ENCODE measurements around the gene USP3. TPM values are rescaled to one million over a fixed set of nuclear protein-coding genes. Genes with fewer than 3 reads are reported as not detected.

The USP3 gene
- total and polyA plus RNA-seq, 2 of the 13 experiments (the other 11 are each of a cell fraction or from before 2014, with no cell fraction given): 14.3 to 61.2 TPM

DNA sequence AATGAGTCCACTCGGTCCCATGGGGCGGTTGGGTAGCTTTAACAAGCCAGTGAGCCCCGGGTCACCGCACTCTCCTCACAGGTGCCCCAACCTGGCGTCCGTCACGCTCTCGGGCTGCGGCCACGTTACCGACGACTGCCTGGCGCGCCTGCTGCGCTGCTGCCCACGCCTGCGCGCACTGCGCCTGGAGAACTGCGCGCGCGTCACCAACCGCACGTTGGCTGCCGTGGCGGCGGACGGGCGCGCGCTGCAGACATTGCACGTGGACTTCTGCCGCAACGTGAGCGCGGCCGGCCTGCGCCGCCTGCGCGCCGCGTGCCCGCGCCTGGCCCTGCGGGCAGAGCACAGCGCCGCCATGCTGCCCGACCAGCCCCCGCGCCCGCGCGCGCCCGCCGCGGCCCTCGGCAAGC is 96.2 kb downstream of the USP3 start (continued):
- TF ChIP-seq ZNF557 (CRISPR knock-in tag; IDR thresholded peaks at IDR 0.05) (peak; percentile 58; the same call in 1 of the 2 replicates), SNAPC4 (CRISPR knock-in tag; IDR thresholded peaks at IDR 0.05) (no peak), MIXL1 (CRISPR knock-in tag; IDR thresholded peaks at IDR 0.05) (peak; percentile 30; the same call in 1 of the 2 replicates), ZNF264 (CRISPR knock-in tag; IDR thresholded peaks at IDR 0.05) (no peak), KLF6 (CRISPR knock-in tag; IDR thresholded peaks at IDR 0.05) (peak; percentile 38; the same call in 1 of the 2 replicates), ZMAT3 (CRISPR knock-in tag; conservative IDR thresholded peaks at IDR 0.05) (peak; percentile 88), GMEB1 (CRISPR knock-in tag; IDR thresholded peaks at IDR 0.05; ENCODE audit: borderline replicate concordance) (peak; percentile 93), PCBP1 (IDR thresholded peaks at IDR 0.05; ENCODE audit: borderline replicate concordance, low read depth, low read length) (no peak), MEIS1 (CRISPR knock-in tag; IDR thresholded peaks at IDR 0.05; ENCODE audit: borderline replicate concordance) (no peak), MLLT10 (CRISPR knock-in tag; IDR thresholded peaks at IDR 0.05) (no peak), ZSCAN29 (CRISPR knock-in tag; conservative IDR thresholded peaks at IDR 0.05) (no peak), BRCA1 (CRISPR knock-in tag; IDR thresholded peaks at IDR 0.05) (peak; percentile 74; the same call in 1 of the 2 replicates), IRX3 (CRISPR knock-in tag; IDR thresholded peaks at IDR 0.05; ENCODE audit: borderline replicate concordance, low read depth) (peak; percentile 82; the same call in 1 of the 2 replicates), ZNF775 (CRISPR knock-in tag; IDR thresholded peaks at IDR 0.05; ENCODE audit: borderline replicate concordance) (no peak), ZNF256 (CRISPR knock-in tag; conservative IDR thresholded peaks at IDR 0.05) (no peak), KMT2A (CRISPR knock-in tag; IDR thresholded peaks at IDR 0.05) (peak; percentile 58; the same call in 1 of the 2 replicates), POLR2A (IDR thresholded peaks at IDR 0.05; ENCODE audit: insufficient read depth in 1 of 2, low read depth in 2 of 2, low read length in 2 of 2) (peak in 1 of 2 experiments; percentile 87; a peak in 2 of 4 replicates), CBX5 (CRISPR knock-in tag; IDR thresholded peaks at IDR 0.05; ENCODE audit: borderline replicate concordance) (no peak)
- TF ChIP-seq, protein P1, sequence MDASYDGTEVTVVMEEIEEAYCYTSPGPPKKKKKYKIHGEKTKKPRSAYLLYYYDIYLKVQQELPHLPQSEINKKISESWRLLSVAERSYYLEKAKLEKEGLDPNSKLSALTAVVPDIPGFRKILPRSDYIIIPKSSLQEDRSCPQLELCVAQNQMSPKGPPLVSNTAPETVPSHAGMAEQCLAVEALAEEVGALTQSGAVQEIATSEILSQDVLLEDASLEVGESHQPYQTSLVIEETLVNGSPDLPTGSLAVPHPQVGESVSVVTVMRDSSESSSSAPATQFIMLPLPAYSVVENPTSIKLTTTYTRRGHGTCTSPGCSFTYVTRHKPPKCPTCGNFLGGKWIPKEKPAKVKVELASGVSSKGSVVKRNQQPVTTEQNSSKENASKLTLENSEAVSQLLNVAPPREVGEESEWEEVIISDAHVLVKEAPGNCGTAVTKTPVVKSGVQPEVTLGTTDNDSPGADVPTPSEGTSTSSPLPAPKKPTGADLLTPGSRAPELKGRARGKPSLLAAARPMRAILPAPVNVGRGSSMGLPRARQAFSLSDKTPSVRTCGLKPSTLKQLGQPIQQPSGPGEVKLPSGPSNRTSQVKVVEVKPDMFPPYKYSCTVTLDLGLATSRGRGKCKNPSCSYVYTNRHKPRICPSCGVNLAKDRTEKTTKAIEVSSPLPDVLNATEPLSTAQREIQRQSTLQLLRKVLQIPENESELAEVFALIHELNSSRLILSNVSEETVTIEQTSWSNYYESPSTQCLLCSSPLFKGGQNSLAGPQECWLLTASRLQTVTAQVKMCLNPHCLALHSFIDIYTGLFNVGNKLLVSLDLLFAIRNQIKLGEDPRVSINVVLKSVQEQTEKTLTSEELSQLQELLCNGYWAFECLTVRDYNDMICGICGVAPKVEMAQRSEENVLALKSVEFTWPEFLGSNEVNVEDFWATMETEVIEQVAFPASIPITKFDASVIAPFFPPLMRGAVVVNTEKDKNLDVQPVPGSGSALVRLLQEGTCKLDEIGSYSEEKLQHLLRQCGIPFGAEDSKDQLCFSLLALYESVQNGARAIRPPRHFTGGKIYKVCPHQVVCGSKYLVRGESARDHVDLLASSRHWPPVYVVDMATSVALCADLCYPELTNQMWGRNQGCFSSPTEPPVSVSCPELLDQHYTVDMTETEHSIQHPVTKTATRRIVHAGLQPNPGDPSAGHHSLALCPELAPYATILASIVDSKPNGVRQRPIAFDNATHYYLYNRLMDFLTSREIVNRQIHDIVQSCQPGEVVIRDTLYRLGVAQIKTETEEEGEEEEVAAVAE (CRISPR knock-in tag; IDR thresholded peaks at IDR 0.05; ENCODE audit: borderline replicate concordance): no peak

Data from HepG2 (cell line).